ENCODE measurements around the gene PLK1.

The PLK1 gene

GRCh38 chr16:23676924-23677480, 1.7 kb upstream of the PLK1 start:
- no peak overlapping the region for H3K4me3 ChIP-seq (ENCODE audit: low read length)
- no peak for DNase-seq (ENCODE audit: low read depth, low spot score)

- no peak for DNase-seq (ENCODE audit: low read depth, low spot score)
- H3K4me3 ChIP-seq (ENCODE audit: low read length), result peak overlapping the region; percentile 69
Measured at GRCh38 chr16:23679274-23679985, 741 bp downstream of the PLK1 start.

- DNase-seq (ENCODE audit: low read depth, low spot score), result no peak
- H3K4me3 ChIP-seq (ENCODE audit: low read length), result peak overlapping the region; percentile 69
Measured at GRCh38 chr16:23679986-23680336, 1.3 kb downstream of the PLK1 start.

- no peak overlapping the region for H3K4me3 ChIP-seq (ENCODE audit: low read length)
- no peak for DNase-seq (ENCODE audit: low read depth, low spot score)
Measured at GRCh38 chr16:23682181-23682580, 3.5 kb downstream of the PLK1 start.

- DNase-seq (ENCODE audit: low read depth, low spot score), result no peak
- H3K4me3 ChIP-seq (ENCODE audit: low read length), result no peak overlapping the region
Measured at GRCh38 chr16:23683487-23683886, 4.8 kb downstream of the PLK1 start.

GRCh38 chr16:23687034-23687808, 8.5 kb downstream of the PLK1 start:
- no peak overlapping the region for H3K4me3 ChIP-seq (ENCODE audit: low read length)
- DNase-seq (ENCODE audit: low read depth, low spot score), result no peak

- DNase-seq (ENCODE audit: low read depth, low spot score), result no peak
- no peak overlapping the region for H3K4me3 ChIP-seq (ENCODE audit: low read length)
Measured at GRCh38 chr16:23689442-23690187, 10.9 kb downstream of the PLK1 start.

- no peak for DNase-seq (ENCODE audit: low read depth, low spot score)
- no peak overlapping the region for H3K4me3 ChIP-seq (ENCODE audit: low read length)
Measured at GRCh38 chr16:23690771-23691482, 12.2 kb downstream of the PLK1 start.

- no peak for DNase-seq (ENCODE audit: low read depth, low spot score)
- H3K4me3 ChIP-seq (ENCODE audit: low read length), result no peak overlapping the region
Measured at GRCh38 chr16:23691483-23692189, 12.9 kb downstream of the PLK1 start.

- DNase-seq (ENCODE audit: low read depth, low spot score), result no peak
Measured at GRCh38 chr16:23692190-23692837, 13.6 kb downstream of the PLK1 start.

GRCh38 chr16:23694265-23694643, 15.6 kb downstream of the PLK1 start:
- DNase-seq (ENCODE audit: low read depth, low spot score), result no peak
- H3K4me3 ChIP-seq (ENCODE audit: low read length), result no peak overlapping the region

More at GRCh38 chr16:23692190-23692837, 13.6 kb downstream of the PLK1 start:
- H3K4me3 ChIP-seq (ENCODE audit: low read length), result no peak overlapping the region

GRCh38 chr16:23694644-23695373, 16.1 kb downstream of the PLK1 start:
- H3K4me3 ChIP-seq (ENCODE audit: low read length), result no peak overlapping the region
- DNase-seq (ENCODE audit: low read depth, low spot score), result no peak

- no peak overlapping the region for H3K4me3 ChIP-seq (ENCODE audit: low read length)
- DNase-seq (ENCODE audit: low read depth, low spot score), result no peak
Measured at GRCh38 chr16:23695756-23696155, 17.1 kb downstream of the PLK1 start.

- H3K4me3 ChIP-seq (ENCODE audit: low read length), result no peak overlapping the region
- no peak for DNase-seq (ENCODE audit: low read depth, low spot score)
Measured at GRCh38 chr16:23699100-23699499, 20.4 kb downstream of the PLK1 start.

GRCh38 chr16:23700093-23700492, 21.4 kb downstream of the PLK1 start:
- no peak overlapping the region for H3K4me3 ChIP-seq (ENCODE audit: low read length)
- DNase-seq (ENCODE audit: low read depth, low spot score), result no peak

- no peak for DNase-seq (ENCODE audit: low read depth, low spot score)
- H3K4me3 ChIP-seq (ENCODE audit: low read length), result no peak overlapping the region
Measured at GRCh38 chr16:23700509-23700908, 21.8 kb downstream of the PLK1 start.

GRCh38 chr16:23701045-23701444, 22.4 kb downstream of the PLK1 start:
- DNase-seq (ENCODE audit: low read depth, low spot score), result no peak
- no peak overlapping the region for H3K4me3 ChIP-seq (ENCODE audit: low read length)

GRCh38 chr16:23702951-23703350, 24.3 kb downstream of the PLK1 start:
- no peak for DNase-seq (ENCODE audit: low read depth, low spot score)
- H3K4me3 ChIP-seq (ENCODE audit: low read length), result no peak overlapping the region

All from Jurkat, Clone E6-1 (cell line).